DMS53 (cell line): ENCODE measurements around the gene VHLL.
"Not testable (repeated sequence)": the region's sequence is repeated elsewhere in the genome, so short reads cannot be mapped to it uniquely, and the experiment has no call there.

Experiments used
- DNase-seq: peaks from one replicate; lab custom pipeline; 2025; lab: John Stamatoyannopoulos, UW

Gene VHLL

DNA sequence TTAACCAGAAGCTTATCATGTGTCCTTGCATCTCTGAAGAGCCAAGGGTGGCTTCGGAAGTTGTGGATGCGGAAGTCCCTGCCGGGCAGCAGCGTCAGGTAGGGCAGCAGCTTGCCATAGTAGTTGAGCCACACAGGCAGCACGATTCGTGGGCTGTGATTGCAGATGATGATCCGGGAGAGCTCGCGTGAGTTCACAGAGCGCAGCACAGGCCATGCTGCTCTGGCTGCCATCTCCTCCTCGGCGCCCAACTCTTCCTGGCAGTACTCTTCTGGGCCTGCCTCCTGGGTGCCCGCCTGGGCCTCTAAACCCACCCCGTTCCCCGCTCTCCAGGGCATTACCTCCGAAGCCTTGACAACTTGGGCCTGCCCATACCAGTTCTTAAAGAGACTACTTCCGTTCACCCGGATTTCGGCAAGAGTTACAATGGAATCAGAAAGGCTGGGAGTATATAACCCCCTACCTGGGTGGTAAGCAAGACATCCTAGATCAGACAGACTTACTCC, at the start of gene VHLL:
Gene VHLL, minus strand, starts transcription at position 456 of the 506 bp plus-strand sequence. Its CDS starts 118 bp downstream, at position 338.
- DNase-seq: no peak

DNA sequence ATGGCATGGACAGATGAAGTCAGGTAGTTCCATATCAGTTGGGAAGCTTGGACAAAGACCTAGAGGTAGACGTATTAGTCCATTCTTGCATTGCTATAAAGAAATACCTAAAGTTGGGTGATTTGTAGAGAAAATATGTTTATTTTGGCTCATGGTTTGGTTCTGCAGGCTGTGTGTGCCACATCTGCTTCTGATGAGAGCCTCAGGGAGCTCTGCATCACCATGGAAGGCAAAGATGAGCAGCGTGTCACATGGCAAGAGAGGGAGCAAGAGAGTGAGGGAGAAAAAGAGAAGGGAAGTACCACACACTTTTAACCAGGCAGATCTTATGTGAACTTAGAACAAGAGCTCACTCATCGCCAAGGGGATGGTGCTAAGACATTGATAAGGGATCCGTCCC, 48.2 kb upstream of the VHLL start:
- DNase-seq: no peak

GRCh38 chr1:156346636-156347035, 47.5 kb upstream of the VHLL start:
- no peak for DNase-seq

- not testable (repeated sequence) for DNase-seq
Observed at GRCh38 chr1:156346035-156346434, 46.9 kb upstream of the VHLL start.

- DNase-seq: no peak
Observed at GRCh38 chr1:156344409-156344808, 45.3 kb upstream of the VHLL start.

DNA sequence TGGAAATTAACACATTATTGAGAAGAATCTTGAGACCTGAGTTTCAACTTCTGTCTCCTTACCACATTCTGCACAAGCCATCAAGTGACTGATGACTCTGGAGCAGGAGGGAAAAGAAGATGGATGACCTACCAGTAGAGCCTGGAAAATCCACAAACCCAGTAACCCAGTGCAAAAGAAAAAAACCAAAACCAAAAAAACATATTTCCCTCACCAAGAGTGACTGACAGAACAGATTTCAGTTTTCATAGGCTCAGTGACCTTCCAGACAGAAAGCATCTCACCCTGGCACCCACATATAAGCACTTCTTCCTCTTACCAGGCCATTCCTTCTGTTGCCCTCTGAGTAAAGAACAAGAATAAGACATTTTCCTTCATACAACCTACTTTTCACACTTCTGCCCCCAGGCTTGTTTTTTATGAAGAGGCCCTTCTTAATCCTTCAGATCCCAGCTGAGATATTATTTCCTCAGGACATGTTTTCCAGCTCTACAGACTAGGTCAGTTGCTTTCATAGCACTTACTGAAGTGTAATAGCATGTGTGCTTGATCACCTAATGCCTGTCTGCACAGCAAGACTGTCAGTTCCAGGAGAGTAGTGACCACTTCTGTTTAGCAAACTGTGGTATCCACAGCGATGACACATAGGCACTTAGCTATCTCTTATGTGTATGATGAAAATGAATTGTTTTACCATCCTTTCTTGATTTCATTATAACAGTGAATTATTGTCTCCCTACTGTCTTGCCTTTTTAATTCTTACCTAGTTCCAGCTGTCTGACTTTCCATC, 43.3 kb upstream of the VHLL start:
- peak; percentile 61 for DNase-seq

- peak; percentile 100 for DNase-seq
Observed at GRCh38 chr1:156338180-156338976, 39.3 kb upstream of the VHLL start, which contains the start of the genes CCT3 and TSACC. CCT3 (minus strand) TSS chr1:156338292; CDS start chr1:156338184, 108 bp downstream. TSACC (plus strand) TSS chr1:156338526; CDS start chr1:156339758, 1,232 bp downstream.

DNA sequence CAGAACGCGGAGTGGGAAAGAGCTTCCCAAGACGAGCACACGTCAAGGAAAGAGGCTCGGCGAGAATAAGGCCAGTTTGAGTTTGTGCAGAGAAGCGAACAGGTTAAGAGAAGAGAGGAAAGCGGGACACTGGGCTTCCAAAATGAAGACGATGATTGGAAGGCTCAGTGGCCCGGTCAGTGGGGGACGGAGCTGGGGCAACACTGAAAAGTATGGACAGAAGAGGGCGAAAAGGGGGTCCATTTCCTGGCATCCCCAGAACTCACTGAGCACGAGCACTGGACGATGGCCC, 38.7 kb upstream of the VHLL start:
- DNase-seq: no peak

DNA sequence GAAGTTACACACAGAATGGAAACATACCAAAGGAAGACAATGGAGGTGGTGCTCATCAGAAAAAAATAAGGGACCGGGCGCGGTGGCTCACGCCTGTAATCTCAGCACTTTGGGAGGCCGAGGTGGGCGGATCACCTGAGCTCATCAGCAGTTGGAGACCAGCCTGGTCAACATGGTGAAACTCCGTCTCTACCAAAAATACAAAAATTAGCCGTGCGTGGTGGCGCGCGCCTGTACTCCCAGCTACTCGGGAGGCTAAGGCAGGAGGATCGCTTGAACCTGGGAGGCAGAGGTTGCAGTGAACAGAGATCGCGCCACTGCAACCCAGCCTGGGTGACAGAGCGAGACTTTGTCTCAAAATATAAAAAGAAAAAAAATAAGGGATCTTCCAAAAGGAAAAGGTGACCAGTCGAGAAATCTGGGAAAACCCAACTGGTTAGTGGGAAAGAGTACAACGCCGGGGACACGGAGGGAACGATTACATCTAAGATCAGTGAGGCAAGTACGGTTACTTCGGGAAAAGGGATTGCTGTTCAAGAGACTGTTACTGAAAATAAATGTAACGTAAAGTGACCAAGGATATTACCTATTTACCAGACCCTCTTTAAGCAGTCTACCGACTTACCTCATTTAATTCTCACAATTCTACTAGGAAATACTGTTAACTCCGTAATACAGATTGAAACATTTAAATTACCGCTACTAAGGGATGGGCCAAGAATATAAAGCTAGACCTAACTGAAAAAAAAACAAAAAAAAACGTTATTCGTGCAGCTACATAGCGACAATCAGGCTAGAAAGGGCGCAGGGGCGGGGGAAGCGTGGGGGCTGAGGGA, 38.2 kb upstream of the VHLL start:
- peak; percentile 26 for DNase-seq

GRCh38 chr1:156336242-156336641, 37.1 kb upstream of the VHLL start:
- peak; percentile 19 for DNase-seq

DNA sequence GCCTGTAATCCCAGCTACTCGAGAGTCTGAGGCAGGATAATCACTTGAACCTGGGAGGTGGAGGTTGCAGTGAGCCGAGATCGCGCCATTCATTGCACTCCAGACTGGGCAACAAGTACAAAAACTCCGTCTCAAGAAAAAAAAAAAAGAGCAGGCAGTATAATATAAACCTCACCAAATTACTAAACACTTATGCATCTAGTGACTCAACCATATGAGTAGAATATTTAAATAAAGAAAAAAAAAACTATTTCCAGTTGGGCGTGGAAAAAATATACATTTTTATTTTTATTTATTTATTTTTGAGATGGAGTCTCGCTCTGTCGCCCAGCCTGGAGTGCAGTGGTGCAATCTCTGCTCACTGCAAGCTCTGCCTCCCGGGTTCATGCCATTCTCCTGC, 24.1 kb upstream of the VHLL start:
- not testable (repeated sequence) for DNase-seq

- DNase-seq: peak; percentile 67
Observed at GRCh38 chr1:156320560-156320959, 21.5 kb upstream of the VHLL start.

DNA sequence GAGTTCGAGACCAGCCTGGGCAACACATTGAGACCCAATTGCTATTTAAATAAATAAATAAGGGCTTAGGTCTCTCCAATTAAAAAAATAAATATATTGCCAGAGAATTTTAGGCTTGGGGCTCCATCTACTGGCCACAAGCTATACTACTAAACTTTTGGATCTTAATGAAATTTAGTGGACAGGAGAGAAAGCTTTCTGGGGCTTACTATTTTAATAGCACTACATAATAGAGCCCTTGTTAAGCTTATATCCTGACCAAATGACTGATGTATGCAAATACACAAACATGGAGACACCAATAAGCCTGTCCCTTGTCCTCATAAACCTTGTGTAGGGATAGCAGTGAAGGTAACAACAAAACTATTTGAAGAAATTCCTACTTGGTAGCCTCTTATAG, 20.6 kb upstream of the VHLL start:
- DNase-seq: peak; percentile 54

GRCh38 chr1:156316909-156317308, 17.8 kb upstream of the VHLL start:
- no peak for DNase-seq

DNA sequence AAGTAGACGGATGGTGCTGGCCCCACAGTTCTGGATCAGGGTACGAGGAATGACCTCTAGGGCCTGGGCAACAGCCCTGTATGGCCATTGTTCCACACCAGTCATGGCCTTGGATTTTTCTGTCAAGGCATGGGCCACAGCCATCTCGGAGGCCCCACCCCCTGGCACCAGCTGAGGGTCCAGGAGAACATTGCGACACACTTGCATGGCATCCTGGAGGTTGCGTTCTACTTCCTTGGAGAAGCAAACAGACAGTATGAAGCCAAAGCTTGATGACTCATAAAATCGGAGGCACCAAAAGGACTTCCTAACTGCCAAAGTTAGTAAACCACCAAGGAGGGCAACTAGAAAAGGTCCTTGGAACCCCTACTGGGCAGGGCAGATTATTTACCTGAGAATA, 11.9 kb upstream of the VHLL start:
- DNase-seq: no peak

GRCh38 chr1:156308078-156308477, 9.0 kb upstream of the VHLL start:
- DNase-seq: peak; percentile 20

GRCh38 chr1:156305215-156305614, 6.1 kb upstream of the VHLL start:
- DNase-seq: no peak

DNA sequence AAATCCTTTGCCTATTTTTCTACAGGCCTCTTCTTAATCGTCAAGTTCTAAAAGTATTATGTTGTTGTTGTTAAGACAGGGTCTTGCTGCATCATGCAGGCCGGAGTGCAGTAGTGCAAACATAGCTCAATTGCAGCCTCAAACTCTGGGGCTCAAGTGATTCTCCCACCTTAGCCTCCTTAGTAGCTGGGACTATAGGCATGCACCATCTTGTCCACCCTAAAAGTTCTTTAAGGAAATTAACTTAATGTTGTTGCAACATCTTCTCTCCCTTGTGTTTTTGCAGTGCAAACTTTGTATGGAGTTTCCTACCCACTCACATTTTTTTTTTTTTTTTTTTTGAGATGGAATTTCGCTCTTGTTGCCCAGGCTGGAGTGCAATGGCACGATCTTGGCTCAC, 4.1 kb upstream of the VHLL start:
- no peak for DNase-seq

- DNase-seq: peak; percentile 76
Observed at GRCh38 chr1:156295391-156295947, 3.6 kb downstream of the VHLL start, which contains the start of gene GLMP. GLMP (minus strand) TSS chr1:156295679; CDS start chr1:156295645, 34 bp downstream.

DNA sequence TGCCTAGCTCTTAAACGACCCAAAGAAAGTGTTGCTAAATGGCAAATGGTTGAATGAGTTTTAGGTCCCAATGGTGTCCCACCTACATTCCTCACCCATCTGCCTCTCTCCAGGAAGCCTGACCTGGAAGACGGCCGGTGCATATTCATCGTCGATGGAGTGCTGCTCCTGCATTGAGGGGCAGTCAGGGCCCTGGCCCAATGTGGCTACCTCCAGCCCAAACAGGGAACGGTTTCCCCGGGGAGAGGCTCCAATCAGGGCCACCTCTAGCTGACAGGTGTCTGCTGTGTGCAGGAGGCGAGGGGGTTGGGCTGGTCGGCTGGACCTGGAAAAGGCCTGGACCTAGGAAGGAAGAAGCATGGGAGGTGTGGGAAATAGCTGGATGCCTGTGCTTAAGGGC, 5.2 kb downstream of the VHLL start:
- no peak for DNase-seq

DNA sequence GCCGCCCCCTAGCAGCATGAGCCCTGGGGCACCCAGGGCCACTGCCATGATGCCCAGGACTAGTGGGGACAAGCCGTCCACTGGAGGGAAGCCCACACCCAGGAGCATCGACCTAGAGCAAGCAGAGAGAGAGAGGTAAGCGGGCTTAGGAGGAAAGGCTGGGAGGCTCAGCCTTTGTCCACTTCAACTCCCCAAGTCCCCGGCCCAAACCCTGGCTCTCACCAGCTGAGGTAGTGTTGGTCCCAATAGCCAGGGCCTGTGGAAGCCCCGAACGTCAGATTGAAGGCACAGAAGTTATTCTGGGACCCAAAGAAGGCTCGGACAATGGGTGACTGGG, 6.0 kb downstream of the VHLL start:
- no peak for DNase-seq
